GM12878 (cell line): Measurements from ENCODE around the gene FMN2.

Experiments
- FOXK2 ChIP-seq: fragments of 450-650 bp; IDR thresholded peaks from 2 replicates; pipeline ENCODE4 v1.6.1; 2017; ENCODE audit warnings: mild to moderate bottlenecking, moderate library complexity
- HDAC2 ChIP-seq: fragments of 200-600 bp; sonication (generic); IDR thresholded peaks from 2 replicates; pipeline ENCODE4 v1.6.1; 2017
- MYB ChIP-seq: fragments of 150-350 bp; IDR thresholded peaks from 2 replicates; pipeline ENCODE4 v1.6.1; 2014; ENCODE audit warnings: mild to moderate bottlenecking, low read depth, low read length, borderline replicate concordance
- NRF1 ChIP-seq: conservative IDR thresholded peaks from 2 replicates; pipeline ENCODE4 v1.6.1; 2011; ENCODE audit warnings: mild to moderate bottlenecking, low read depth, low read length, improper control_type of control experiment
- POLR2AphosphoS5 ChIP-seq: IDR thresholded peaks from 2 replicates; pipeline ENCODE4 v1.6.1; 2011; ENCODE audit warnings: mild to moderate bottlenecking, low read length, inconsistent platforms
- RB1 ChIP-seq: fragments of 450-650 bp; formaldehyde crosslinking; IDR thresholded peaks from 2 replicates; pipeline ENCODE4 v1.6.1; 2017; ENCODE audit warnings: mild to moderate bottlenecking, borderline replicate concordance
- ZNF384 ChIP-seq: IDR thresholded peaks from 2 replicates; pipeline ENCODE4 v1.6.1; 2012; ENCODE audit warnings: low read depth, mild to moderate bottlenecking, low read length, improper control_type of control experiment, borderline replicate concordance
- TF ChIP-seq, protein P1 (sequence below), 3 experiments: IDR thresholded peaks in 2 of 3; conservative IDR thresholded peaks in 1 of 3; 2 replicates each; pipeline ENCODE4 v1.5.1; 2011; ENCODE audit warnings: low read depth in 3 of 3, low read length in 3 of 3, mild to moderate bottlenecking in 3 of 3, control low read depth in 2 of 3, moderate library complexity in 2 of 3, inconsistent platforms in 1 of 3, mixed read lengths in 1 of 3; ENCODE audit not compliant: control insufficient read depth in 2 of 3, insufficient read depth in 1 of 3; ENCODE audit errors: extremely low read depth in 1 of 3

- TF ChIP-seq POLR2AphosphoS5 (no peak), NRF1 (no peak), FOXK2 (no peak), MYB (no peak), HDAC2 (no peak), ZNF384 (no peak), RB1 (no peak)
- TF ChIP-seq, protein P1, sequence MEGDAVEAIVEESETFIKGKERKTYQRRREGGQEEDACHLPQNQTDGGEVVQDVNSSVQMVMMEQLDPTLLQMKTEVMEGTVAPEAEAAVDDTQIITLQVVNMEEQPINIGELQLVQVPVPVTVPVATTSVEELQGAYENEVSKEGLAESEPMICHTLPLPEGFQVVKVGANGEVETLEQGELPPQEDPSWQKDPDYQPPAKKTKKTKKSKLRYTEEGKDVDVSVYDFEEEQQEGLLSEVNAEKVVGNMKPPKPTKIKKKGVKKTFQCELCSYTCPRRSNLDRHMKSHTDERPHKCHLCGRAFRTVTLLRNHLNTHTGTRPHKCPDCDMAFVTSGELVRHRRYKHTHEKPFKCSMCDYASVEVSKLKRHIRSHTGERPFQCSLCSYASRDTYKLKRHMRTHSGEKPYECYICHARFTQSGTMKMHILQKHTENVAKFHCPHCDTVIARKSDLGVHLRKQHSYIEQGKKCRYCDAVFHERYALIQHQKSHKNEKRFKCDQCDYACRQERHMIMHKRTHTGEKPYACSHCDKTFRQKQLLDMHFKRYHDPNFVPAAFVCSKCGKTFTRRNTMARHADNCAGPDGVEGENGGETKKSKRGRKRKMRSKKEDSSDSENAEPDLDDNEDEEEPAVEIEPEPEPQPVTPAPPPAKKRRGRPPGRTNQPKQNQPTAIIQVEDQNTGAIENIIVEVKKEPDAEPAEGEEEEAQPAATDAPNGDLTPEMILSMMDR (IDR thresholded peaks at IDR 0.05 in 2 of 3, conservative IDR thresholded peaks at IDR 0.05 in 1 of 3; ENCODE audit: control insufficient read depth in 2 of 3, extremely low read depth in 1 of 3, insufficient read depth in 1 of 3, low read depth in 3 of 3, low read length in 3 of 3): no peak
These were observed 9.6 kb downstream of the FMN2 start for GRCh38 chr1:240101306-240101705.
